ENCODE data around the gene CGB3. TPM values are rescaled to one million over a fixed set of nuclear protein-coding genes. Genes with fewer than 3 reads are reported as not detected.
A peak's percentile ranks its signal among the peaks of the same experiment; 100 is the strongest.

The CGB3 gene
- polyA plus RNA-seq, 3 donors: not detected

GRCh38 chr19:48987323-48987722 lies 36.8 kb downstream of the CGB3 start:
- H3K27ac Mint-ChIP-seq: no peak overlapping the region

GRCh38 chr19:48986211-48986610 lies 37.9 kb downstream of the CGB3 start:
- TF ChIP-seq CTCF (IDR thresholded peaks at IDR 0.05): no peak
- intact Hi-C loops (cut with micrococcal nuclease): no loop called here
- Mint-ChIP-seq H3K27me3 (ENCODE audit: low read depth in 3 of 3) (peaks cover 0 to 5% (median 0%) of the 10 kb centered on the region in 3 donors), H3K4me3 (no peak overlapping the region), H3K9me3 (no peaks in the 10 kb centered on the region), H3K4me1 (no peaks in the 10 kb centered on the region), H3K27ac (peak overlapping the region in 2 of 7 donors; percentile 36 to 46), H3K36me3 (peaks cover 53 to 91% of the 10 kb centered on the region in 2 donors)
- no peak overlapping the region for H3K4me3 ChIP-seq (replicated peaks in 1 of 3; ENCODE audit: low read depth in 2 of 3, low read length in 3 of 3)
- no CpG with 5 or more reads among the region's 3 CpGs for WGBS (ENCODE audit: insufficient coverage)
- H3K9ac ChIP-seq (ENCODE audit: insufficient read depth, low read length, poor library complexity, severe bottlenecking): no peak overlapping the region
- H3K36me3 ChIP-seq (replicated peaks in 1 of 2; ENCODE audit: control insufficient read depth in 1 of 2, insufficient read depth in 2 of 2, low read length in 2 of 2): peaks cover 49 to 86% of the 10 kb centered on the region in 2 donors
- no peaks in the 10 kb centered on the region for H4K20me1 ChIP-seq (ENCODE audit: insufficient read depth, low read length)
- no peak overlapping the region for H2AFZ ChIP-seq (ENCODE audit: insufficient read depth, low read depth, low read length, poor library complexity, severe bottlenecking)
- H3K4me1 ChIP-seq (ENCODE audit: control insufficient read depth in 1 of 2, insufficient read depth in 2 of 2, low read length in 2 of 2): peaks cover 0 to 4% of the 10 kb centered on the region in 2 donors
- H3K27me3 ChIP-seq (ENCODE audit: control insufficient read depth in 2 of 2, insufficient read depth in 2 of 2, low read length in 2 of 2): no peaks in the 10 kb centered on the region
- no peak overlapping the region for H3K4me2 ChIP-seq (replicated peaks; ENCODE audit: extremely low read depth, low read length, poor library complexity, severe bottlenecking)
- H3K9me3 ChIP-seq (replicated peaks in 1 of 2; ENCODE audit: control insufficient read depth in 1 of 2, insufficient read depth in 1 of 2, low read length in 2 of 2): no peaks in the 10 kb centered on the region
- peak overlapping the region in 1 of 2 donors; percentile 26 for H3K27ac ChIP-seq (ENCODE audit: low read depth in 1 of 2, low read length in 2 of 2)
- no peak for DNase-seq
- peaks cover 17% of the 10 kb centered on the region for H3K79me2 ChIP-seq (ENCODE audit: insufficient read depth, low read length)

More at GRCh38 chr19:48987323-48987722, 36.8 kb downstream of the CGB3 start:
- intact Hi-C loops (cut with micrococcal nuclease): no loop called here
- Histone ChIP-seq H2AFZ (ENCODE audit: insufficient read depth, low read depth, low read length, poor library complexity, severe bottlenecking) (no peak overlapping the region), H3K27me3 (ENCODE audit: control insufficient read depth in 2 of 2, insufficient read depth in 2 of 2, low read length in 2 of 2) (no peaks in the 10 kb centered on the region), H3K4me1 (ENCODE audit: control insufficient read depth in 1 of 2, insufficient read depth in 2 of 2, low read length in 2 of 2) (peaks cover 11 to 15% of the 10 kb centered on the region in 2 donors), H3K79me2 (ENCODE audit: insufficient read depth, low read length) (peaks cover 28% of the 10 kb centered on the region), H3K36me3 (replicated peaks in 1 of 2; ENCODE audit: control insufficient read depth in 1 of 2, insufficient read depth in 2 of 2, low read length in 2 of 2) (peaks cover 39 to 74% of the 10 kb centered on the region in 2 donors), H3K4me2 (replicated peaks; ENCODE audit: extremely low read depth, low read length, poor library complexity, severe bottlenecking) (no peak overlapping the region), H3K9ac (ENCODE audit: insufficient read depth, low read length, poor library complexity, severe bottlenecking) (no peak overlapping the region), H4K20me1 (ENCODE audit: insufficient read depth, low read length) (peaks cover 8% of the 10 kb centered on the region), H3K9me3 (replicated peaks in 1 of 2; ENCODE audit: control insufficient read depth in 1 of 2, insufficient read depth in 1 of 2, low read length in 2 of 2) (no peaks in the 10 kb centered on the region), H3K27ac (ENCODE audit: low read depth in 1 of 2, low read length in 2 of 2) (no peak overlapping the region), H3K4me3 (replicated peaks in 1 of 3; ENCODE audit: low read depth in 2 of 3, low read length in 3 of 3) (no peak overlapping the region)
- no peak for DNase-seq
- WGBS (ENCODE audit: insufficient coverage): 90% methylated on average over 2 of the region's 7 CpGs
- H3K36me3 Mint-ChIP-seq: peaks cover 43 to 81% of the 10 kb centered on the region in 2 donors
- no peak overlapping the region for H3K4me3 Mint-ChIP-seq
- peaks cover 7% of the 10 kb centered on the region for H3K4me1 Mint-ChIP-seq
- H3K9me3 Mint-ChIP-seq: peaks cover 0 to 1% (median 0%) of the 10 kb centered on the region in 7 donors
- no peak for TF ChIP-seq CTCF (IDR thresholded peaks at IDR 0.05)
- peaks cover 0 to 3% (median 0%) of the 10 kb centered on the region in 3 donors for H3K27me3 Mint-ChIP-seq (ENCODE audit: low read depth in 3 of 3)
